CD4-positive, alpha-beta T cell treated with Interleukin-1 beta for 1 hour (primary cell): Measurements from ENCODE around the gene PRDM15.
A peak's percentile ranks its signal among the peaks of the same experiment; 100 is the strongest.

Source experiments
- DNase-seq, 2 donors: peaks; one replicate each; pipeline ENCODE4 v3.0.0-alpha.2; 2020 to 2022

The PRDM15 gene

DNA sequence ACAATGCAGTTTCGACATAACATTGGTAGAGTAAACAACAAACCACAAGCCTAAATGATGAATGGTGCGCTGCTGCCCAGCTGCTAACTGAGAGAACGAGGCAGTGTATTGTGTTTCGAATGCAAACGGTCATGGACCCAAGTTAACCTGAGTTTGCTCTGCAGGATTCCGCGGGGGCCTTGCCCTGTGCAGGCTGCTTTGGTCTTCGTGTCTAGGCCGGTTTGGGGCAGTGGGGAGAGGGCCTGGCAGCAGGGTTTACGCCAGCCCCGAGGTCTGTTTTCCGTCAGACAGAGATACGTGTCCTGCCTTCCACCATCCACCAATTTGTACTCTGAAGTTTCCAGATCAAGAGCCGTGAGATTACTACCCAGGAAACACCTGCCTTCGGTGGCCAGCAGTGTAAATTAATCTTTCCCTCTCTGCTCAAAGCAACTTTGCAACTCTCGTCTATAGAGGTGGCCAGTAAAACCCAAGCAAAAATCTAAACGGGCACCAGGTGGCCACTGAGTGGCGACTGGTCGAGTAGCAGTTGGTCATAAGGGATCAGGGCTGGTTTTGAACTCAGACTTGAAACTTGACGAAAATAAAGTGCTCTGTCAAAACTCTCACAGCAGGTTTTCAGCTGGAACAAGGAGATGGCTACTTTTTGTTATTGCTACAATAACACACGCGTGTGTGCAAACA is 6.3 kb upstream of the PRDM15 start:
- no peak for DNase-seq

DNA sequence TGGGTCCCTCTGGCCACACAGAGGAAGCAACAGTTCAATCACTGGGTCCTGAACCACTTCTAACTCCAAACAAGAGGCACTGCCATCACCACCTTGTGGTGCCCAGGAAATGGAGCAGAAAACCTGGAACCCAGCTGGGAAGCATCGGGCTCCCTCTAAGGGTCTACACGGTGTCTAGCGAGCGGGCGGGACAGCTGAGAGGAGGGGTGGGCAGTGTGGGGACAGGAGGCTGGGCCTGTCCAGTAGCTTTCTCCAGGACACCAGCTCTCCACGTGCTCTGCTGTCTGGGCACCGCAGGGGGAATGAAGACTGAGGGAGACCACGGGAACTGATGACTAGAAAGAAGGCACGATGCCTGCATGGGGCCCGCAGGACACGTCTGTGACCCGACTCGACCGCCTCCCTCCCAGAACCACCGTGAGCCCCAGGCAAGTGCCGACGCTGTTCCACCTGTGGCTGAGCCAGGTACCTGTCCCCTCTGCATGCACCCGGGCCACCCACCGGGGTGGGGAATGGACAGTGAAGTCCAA is 5.4 kb upstream of the PRDM15 start:
- no peak for DNase-seq

DNA sequence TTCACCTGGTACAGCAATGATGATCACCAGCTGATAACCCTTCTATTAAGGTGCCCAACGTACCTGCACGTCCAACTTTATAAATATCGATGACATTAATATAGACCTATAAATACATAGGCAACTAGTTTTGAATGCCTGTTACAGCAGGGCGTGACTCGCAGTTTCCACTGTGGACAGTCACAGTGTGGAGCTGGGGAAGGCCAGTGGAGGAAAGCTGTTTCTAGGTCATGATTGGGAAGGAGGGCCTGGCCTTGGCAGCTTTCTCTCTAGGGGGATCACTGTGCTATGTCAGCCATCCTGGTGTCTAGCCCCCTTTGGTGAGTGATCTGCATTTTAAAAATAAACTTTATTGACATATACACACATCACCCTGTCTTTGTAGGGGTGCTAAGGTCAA is 4.4 kb upstream of the PRDM15 start:
- no peak for DNase-seq

DNA sequence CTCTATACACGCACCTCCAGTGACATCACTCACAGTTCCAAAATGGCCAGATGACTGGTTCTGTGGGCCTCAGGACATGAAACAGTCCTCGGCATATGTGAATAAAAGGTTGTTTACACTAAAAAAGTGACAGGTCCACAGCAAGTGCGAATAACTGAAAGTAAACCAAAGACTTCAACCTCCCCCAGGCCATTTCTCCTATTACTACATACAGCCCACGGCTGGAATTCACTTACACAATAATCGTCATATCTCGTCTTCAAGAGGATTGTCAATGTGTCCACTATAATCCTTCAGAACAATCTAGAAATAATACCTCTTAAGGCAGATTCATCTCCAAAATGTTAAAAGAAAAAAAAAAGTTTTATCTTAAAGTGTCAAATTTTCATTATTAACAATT is 1.9 kb upstream of the PRDM15 start:
- no peak for DNase-seq

DNA sequence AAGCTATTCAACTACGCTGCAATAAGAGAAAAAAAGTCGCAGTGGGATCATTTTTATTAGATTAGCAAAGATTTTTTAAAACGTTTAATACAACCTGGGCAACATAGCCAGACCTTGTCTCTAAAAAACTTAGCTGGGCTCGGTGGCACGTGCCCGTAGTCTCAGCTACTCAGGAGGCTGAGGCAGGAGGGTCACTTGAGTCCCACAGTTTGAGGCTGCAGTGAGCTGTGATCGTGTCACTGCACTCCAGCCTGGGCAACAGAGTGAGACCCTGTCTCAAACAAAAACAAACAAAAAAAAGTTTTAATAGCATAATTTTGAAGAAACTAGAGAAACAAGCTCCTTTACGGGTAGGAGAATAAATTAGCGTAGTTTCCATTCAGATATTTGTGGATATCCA is 1.0 kb upstream of the PRDM15 start:
- no peak for DNase-seq

DNA sequence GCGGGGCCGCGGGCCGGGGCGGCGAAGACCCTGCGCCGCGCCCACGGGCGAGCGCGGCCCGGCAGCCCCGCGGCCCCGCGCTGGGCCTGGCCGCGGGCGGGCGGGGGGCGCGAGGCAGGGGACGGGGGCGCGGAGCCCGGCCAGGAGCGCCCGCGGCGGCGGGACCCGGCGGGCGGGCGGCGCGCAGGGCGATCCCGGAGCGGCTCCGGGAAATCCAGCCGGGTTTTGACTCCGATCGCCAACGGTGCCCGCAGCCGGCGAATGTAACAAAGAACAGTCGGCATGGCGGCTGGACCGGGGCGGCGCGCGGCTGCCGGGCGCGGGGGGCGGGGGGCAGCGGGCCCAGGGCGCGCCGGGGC is 334 bp downstream of the PRDM15 start:
- DNase-seq, result peak; percentile 75 to 84

DNA sequence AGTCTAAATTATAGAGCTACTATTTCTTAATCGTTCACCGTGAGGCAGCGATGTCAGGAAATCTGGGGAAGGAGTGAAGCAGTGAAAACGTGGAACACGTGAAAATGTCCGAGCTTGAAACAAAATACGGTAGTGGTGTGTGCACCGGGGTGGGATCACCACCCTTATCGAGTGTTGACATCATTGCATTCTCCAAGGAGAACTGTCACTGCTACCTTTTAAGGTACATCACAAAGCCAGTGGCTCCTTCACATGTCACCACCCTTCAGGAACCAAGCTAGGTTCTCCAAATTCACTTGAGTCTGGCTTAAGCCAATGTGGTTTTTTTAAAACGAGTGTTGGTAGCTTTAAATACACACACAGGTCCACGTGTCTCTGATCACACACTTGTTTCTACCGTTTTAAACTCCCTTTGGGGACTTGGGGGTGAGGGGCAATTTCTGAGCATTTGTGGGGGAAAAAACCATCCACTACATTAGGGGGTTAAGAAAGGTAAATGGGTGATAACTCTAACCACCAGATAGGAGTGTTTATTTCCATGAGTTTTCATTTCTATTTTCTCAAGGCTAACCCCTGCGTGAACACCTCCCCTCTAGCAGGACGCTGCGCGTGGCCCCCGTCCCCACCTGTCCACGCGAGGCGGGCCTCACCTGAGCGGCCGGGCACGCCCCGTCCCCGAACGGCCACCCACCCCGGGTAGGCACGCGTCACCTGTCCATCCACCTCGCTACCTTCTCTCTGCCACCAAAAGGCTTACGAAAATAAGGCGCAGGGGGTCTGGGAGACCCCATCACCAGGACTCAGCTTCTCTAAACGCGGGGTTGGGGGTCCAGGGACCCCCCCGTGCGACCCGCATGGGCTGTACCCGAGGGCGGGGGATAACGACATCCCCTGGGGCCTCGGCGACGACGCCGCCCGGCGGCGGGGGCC is 978 bp downstream of the PRDM15 start:
- peak; percentile 24 to 30 for DNase-seq

DNA sequence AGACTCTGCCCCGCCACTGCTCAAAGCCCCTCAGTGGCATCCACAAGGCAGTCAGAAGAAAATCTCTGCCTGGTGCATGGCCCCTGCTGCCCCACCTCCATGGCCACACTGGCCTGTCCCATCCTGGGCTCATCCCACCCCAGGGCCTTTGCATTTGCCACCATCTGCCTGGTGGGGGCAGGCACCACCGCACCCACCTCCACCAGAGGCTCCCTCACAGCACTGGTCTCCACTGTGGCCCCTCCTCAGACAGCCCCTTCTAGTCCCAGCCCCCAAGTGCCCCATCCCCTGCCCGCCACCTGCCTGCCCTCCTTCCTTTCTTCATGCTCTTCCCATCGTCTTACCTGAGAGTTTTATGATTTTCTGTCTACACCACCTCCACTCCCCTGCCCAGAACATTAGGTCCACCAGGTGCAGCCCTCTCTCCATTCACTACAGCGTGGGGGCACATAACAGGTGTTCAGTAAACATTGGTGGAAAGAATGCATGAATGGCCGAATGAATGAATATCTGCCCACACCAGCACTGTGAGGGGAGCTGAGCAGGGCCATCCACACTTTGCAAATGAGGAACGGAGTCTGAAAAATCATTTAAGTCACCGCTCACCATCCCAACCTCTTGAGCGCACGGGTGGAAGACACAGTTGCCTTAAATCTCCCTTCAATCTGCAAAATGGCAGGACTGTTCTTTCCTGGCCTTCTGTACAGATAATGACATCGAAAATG is 2.1 kb downstream of the PRDM15 start:
- no peak for DNase-seq

DNA sequence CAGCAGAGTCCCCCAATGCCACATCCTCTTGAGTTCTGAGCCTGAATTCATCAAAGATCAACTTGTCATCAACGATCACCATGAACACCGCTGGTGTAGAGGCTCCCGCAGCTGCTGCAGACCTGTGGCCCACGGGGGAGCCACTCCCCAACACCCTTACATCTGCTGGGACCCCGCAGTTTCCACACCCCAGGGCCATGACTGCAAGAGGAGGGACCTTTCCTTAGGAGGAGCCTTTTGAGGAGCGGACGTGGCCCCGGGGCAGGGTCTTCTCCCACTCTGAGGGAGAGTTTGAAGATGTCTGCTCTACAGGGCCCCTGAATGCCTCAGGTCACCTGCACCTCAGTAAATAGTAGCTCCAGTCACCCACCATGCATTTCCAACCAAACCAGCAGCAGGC is 2.7 kb downstream of the PRDM15 start:
- DNase-seq, result no peak

DNA sequence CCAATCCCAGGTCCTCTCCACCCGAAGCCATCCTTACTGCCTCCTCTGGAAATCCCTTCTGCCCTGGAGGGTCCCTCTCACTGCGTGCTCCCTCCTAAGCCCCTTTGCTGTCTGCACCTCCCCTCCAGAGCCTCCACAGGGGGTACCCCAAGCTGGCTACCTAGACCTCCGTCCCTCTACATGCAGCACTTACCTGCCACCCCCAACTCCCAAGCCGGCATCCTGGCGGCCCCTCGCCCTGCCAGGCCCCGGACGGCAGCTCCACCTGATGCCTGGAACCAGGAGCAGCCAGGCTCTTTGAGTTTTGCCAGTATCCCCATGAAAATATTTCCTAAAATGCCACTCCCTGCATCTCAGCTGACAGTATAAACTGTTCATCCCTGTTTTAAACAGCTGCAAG is 4.1 kb downstream of the PRDM15 start:
- DNase-seq, result no peak

DNA sequence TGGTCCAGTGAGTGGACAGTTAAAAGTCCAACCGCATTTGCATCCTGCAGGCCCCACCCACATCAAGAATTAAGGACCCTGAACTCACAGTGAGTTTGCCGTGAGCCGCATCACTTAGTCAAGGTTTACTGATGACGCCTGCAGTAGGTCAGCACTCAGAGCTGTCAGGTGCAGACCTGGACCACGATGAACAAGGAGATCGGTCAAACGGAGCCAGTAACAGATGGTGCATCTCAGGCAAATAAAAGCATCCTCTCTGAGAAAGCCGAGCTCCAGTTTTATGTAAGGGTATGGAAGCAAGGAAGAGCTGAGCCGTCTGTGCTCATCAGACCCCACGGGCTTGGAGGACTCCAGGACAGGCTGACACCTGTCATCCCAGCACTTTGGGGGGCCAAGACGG is 4.5 kb downstream of the PRDM15 start:
- no peak for DNase-seq

DNA sequence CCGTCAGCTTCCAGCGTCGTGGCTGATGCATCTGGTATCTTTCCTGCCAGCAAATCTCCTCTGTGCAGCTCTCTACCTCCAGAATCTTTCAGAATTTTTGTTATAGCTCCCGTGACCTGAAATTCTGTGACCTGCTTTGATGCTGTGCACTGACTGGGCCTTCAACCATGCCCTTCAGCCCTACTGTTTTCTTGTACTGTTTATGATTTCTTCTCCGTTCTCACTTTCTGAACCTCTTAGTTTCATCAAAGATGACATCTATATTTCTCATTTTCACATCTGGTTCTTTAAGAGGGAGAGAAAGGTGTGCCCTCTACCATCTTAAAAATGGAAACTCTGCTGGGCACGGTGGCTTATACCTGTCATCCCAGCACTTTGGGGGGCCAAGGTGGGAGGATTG is 5.7 kb downstream of the PRDM15 start:
- no peak for DNase-seq

DNA sequence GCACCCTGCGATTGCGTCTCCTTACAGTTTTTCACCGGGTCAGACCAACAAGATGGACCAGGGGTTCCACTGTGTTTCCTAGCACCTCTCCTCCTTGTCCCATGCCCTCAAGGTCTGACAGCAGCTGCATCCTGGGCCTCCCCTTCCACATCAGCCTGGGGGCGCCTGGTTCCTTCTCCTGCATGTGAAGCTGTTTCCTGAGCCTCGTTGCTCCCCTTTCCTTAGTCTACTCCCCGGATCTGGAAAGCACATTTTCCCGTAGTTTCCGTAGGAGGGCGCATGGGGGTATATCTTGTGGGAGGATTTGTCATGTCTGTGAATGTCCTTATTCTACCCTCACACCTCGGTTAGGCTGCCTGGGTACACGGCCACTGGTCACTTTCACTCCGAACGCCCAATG is 6.1 kb downstream of the PRDM15 start:
- no peak for DNase-seq

DNA sequence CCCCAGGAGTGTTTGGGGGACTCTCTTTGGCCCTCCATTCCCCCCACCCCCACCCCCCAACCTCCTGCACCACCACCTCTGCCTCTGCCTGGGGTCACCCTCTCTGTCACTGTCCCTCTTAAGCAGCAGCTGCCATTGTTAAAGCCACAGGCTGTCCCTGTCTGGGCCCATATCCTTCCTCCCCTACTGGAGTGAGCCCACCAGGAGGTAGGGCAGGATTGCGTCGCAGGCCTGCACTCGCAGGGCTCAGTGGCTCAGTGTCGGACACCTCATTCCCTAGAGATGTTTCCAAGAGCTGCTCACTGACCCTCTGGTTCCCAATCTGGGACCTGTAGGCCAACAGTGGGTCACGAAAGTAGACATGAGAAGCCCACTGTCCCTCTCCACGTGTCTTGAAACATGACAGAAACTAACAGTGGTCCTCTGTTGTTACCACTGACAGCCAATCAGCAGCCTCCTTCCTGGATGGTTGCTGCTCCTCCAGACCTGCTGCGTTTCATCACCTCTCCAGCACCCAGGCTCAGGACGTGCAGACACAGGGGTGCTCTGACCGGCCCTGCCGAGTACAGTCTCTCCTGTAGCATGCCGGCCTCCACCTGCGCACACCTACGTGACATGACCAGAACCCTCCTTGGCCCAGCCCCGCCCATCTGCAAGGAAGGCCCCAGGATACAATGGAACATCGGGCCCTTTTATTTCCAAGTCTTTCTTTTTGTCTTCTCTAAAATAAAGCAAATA is 7.7 kb downstream of the PRDM15 start:
- no peak for DNase-seq

DNA sequence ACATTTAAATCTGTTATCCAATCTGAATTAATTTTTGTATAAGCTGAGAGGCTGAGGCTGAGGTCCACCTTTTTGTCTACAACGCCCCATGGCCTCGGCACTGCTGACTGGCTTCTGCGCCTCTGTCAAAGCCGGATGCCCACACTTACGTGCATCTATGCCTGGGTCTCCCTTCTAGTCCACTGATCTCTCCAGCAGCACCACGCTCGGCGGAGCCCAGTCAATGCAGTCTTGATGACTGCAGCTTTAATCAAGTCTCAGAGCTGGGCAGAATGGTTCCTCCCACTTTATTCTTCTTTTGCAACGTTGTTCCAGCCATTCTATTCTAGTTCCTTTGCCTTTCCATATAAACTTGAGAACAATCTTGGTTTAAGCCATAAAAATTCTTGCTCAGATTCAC is 9.4 kb downstream of the PRDM15 start:
- DNase-seq, result no peak

DNA sequence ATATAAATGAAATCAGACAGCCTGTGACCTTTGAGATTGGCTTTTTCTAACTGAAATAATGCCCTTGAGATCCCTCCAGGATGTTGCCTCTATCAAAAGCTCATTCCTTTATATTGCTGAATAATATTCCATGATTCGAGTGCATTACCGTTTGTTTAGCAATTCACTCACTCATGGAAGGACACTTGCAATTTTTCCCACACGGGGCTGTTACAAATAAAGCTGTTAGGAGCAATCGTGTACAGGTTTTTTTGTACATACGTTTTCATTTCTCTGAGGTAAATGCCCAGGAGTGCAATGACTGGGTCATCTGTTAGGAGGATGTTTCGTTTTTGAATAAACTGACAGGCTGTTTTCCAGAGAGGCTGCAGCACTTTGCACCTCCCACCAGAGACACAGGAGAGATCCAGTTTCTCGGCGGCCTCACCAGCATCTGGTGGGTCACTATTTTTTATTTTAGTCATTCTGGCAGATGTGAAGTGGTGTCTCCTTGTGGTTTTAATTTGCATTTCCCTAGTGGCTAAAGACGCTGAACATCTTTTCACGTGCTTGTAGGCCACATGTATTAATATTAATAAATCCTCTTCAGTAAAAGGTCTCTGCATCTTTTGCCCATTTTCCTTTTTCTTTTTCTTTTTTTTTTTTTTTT is 11.0 kb downstream of the PRDM15 start:
- no peak for DNase-seq

DNA sequence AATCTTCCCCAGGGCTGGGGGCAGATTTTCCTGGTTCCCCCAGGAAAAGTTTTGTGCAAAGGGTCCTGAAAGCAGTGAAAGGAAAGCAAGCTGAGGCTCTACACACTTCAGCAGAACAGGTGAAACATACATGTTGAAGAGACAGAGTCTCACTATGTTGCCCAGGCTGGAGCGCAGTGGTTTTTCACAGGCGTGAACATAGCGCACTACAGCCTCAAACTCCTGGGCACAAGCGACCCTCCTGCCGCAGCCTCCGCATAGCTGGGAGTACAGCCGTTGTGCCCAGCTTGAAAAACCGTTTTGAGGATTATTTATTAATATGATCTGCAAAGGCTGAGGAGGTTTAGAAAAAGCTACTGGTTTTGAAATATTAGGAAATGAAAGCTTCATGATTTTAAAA is 11.8 kb downstream of the PRDM15 start:
- DNase-seq, result no peak

DNA sequence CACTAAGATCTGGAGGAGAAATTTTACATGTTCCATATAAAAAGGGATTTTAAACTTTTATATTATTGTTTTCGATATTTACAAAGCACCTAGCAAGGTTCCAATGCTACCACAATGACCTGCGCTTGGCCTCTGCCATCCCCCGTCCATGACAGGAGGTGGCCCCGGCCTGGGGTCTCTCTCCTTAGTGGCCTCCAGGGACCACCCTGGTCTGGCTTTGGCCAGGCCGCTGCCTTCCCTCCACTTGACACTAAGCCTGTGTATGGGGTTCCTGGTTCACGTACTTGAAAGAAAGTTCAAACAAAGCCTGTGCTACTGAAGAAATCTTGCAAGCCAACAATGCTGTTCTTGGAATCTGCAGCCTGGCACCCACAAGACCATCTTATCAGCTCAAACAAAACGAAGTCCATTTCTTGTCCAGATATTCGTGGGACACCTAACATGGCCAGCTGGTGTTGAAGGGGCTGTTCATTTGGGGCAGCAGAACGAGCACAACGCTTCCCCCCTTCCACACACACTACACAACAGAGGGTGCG is 12.8 kb downstream of the PRDM15 start:
- no peak for DNase-seq

DNA sequence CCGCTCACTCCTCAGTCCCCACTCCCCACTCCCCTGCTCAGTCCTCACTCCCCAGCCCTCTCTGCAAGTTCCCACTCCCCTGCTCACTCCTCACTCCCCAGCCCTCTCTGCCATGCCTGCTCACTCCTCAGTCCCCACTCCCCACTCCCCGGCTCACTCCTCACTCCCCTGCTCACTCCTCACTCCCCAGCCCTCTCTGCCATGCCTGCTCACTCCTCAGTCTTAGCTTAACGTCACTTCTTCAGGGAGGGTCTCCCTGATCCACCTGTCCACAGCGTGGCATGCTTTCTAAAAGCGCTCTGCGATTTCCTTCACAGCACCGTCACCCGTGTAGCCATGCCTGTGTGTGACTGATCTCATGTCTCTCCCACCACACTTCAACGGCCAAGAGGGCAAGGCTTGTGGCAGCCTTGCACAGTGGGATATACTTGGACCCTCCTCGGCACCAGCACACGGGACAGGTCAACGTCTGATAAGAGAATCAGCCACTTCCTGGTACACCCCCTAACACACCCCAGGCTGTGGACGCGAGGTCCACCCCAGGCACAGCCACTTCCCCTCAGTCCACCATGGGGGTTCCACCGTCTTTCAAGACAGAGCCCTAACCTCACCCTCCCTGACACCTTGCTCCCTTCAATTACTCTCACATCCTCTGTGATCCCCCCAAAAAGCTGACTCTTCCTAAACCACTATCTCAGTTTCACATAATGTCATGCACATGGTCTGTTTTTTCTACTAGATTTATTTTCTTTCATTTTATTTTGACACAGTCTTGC is 14.0 kb downstream of the PRDM15 start:
- no peak for DNase-seq

DNA sequence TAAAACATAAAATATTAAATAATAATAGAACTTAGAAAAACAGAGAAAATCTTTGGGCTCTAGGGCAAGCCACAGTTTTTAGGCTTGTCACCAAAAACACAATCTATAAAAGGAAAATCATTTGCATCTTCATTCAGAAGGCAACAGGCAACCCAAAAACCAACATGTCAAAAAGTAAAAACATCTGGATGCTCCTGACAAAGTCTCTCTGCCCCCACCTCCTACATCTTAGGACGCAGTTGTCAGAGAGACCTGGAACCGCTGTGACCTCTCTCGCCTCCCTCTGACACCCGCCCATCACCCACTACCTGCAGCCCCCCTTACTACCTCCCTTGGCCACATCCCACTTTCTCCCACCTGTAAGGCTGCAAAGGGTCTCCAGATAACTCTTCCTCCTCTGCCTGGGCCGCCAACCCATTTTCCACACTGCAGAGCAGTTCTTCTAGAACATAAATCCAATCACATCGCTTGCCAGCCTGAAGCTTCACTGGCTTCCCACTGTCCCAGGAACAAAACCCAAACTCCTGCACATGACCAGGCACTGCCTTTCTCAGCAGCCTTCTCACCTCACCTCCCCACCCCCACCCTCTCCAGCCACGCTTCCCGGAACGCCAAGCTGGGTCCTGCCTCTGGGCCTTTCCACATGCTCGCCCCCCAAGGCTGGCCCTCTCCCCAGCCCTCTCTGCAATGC is 14.7 kb downstream of the PRDM15 start:
- no peak for DNase-seq

DNA sequence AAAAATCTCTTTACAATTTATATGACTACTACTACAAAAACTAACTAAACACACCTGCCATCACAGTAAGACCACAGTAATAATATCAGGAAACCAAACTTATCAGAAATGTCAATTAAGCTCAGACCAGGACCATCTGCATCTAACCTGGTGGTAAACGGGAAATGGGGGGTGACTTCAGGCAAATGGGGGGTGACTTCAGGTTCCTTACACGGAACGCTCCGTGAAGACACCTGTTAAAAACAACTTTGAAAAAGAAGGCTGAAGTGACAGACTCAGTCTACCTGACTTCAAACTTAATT is 15.8 kb downstream of the PRDM15 start:
- no peak for DNase-seq
